Effector CD8-positive, alpha-beta T cell (primary cell): Measurements from ENCODE around the gene GOLGA6L7.
A peak's percentile ranks its signal among the peaks of the same experiment; 100 is the strongest.
"Not testable (repeated sequence)": the region's sequence is repeated elsewhere in the genome, so short reads cannot be mapped to it uniquely, and the experiment has no call there.

ENCODE experiments used
- DNase-seq: peaks from one replicate; lab custom pipeline; 2025; lab: John Stamatoyannopoulos, UW
- total RNA-seq, 4 experiments: gene quantifications; one replicate each; lab custom pipeline; 2026; lab: John Stamatoyannopoulos, UW

Gene GOLGA6L7, protein sequence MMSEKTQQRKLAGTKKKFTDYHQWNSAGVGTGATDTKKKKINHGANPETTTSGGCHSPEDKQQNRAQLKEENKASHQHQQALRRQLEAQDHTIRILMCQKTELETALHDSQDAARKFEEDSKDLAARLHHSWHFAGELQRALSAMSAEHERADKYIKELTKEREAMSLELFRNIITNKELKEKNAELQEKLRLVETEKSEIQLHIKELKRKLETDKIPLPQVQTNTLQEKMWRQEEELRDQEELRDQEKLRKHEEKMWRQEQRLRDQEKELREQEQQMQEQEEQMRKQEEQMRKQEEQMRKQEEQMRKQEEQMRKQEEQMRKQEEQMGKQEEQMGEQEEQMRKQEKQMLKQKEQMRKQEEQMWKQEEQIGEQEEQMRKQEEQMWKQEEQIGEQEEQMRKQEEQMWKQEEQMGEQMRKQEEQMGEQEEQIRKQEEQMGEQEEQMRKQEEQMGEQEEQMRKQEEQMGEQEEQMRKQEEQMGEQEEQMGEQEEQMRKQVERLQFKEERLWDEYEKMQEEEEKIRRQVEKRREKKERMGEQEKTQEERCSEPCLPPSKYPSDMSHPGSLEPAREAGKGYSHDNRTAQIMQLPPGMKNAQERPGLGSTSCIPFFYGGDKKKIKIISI
- 0 to 0.18 (median 0) reads per million in 4 experiments for total RNA-seq

DNA sequence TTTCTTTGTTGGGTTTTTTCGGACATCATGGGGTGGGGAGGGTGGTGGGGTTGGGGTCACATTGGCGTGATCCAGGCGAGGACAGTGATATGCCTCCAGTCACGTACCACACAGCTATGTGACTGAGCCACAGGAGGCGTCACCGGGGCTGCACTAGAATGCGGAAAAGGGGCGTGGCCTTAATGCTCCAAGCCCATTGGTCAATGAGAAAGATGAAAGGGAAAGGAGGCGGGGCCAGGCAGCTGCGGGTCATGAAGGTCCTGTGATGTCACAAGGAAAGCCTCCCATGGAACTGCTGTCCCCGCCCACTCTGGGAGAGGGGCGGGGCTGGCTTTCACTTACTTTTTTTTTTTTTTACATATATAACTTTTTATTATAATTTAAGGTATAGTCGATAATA lies at the start of gene GOLGA6L7:
TSS of gene GOLGA6L7 (minus strand) at position 124 of the 400 bp plus-strand sequence. CDS start at position 29, 95 bp downstream.
- not testable (repeated sequence) for DNase-seq

DNA sequence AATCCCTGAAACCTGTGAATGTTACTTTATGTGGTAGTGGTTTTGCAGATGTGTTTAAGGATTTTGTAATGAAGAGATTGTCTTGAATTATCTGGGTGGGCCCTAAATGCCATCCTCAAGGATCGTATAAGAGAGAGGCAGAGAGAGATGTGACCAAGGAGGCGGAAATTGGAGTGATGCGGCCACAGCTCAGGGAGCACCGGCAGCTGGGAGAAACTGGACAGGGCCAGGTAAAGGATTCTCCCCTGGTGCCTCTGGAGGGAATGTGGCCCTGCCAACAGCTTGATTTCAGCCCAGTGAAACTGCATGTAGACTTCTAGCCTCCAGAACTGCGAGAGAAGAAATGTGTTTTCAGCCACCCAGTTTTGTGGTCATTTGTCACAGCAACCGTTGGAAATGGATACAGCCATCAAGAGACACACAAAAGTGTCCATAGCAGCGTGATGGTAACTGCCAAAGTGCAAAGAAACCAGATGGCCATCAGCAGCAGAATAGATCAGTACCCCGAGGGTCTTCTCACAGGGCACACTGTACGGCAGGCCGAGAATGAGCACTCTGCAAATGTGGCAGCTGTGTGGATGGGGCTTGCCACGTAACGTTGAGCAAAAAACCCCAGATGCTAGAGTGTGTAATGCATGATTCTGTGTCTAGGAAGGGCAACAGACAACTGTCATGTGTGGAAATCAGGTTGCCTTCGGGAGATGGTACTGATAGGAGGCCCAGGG lies 49.6 kb upstream of the GOLGA6L7 start:
- no peak for DNase-seq

DNA sequence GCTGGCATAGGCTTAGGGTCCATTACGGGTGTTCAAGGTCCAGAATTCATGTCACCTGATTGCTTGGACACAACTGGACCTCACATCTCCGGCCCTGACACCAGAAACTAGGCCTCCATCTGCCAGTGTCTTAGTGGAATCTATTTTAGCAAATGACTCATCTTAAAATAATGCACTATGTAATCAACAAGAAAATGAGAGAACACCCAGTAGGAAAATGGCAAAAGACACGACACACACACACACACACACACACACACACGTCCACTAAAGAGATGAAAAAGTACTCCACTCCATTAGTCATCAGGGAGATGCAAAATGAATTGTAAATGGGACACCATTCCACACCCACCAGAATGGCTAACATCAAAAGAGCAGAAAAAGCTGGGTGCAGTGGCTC lies 48.5 kb upstream of the GOLGA6L7 start:
- DNase-seq, result no peak

DNA sequence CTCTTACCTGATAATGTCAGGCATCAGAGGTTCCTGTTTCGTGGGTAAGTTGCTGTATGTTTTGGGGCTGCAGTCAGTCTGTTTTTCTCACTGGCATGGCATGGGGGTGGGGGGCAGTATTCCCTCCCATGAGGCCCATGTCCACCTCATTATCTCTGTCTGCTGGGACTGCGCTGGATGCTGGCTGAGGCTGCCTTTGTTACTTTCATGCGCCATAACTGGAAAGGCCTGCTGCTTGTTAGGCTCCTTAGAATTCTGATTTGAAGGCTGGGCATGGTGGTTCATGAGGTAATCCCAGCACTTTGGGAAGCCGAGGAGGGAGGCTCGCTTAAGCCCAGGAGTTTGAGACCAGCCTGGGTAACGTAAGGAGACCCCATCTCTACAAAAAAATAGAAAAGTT lies 47.1 kb upstream of the GOLGA6L7 start:
- no peak for DNase-seq

DNA sequence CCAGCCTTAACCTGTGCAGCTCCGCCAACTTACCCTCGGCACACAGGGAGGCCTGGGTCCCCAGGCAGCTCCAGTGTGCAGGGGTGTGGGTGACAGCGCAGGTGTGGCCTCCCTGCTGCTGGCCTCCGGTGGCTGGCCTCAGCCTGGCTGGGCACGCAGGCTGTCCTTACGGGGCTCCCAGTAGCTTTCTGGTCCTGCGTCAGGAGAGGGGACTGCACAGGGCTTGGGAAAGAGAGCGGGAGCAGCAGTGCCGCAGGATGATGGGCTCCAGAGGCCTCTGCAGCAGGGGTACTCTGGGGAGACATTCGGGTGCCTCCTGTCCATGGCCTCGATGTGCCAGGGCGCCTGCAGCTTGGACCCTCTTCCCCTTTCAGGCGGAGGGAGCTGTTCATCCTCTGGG lies 46.7 kb upstream of the GOLGA6L7 start:
- DNase-seq, result no peak

DNA sequence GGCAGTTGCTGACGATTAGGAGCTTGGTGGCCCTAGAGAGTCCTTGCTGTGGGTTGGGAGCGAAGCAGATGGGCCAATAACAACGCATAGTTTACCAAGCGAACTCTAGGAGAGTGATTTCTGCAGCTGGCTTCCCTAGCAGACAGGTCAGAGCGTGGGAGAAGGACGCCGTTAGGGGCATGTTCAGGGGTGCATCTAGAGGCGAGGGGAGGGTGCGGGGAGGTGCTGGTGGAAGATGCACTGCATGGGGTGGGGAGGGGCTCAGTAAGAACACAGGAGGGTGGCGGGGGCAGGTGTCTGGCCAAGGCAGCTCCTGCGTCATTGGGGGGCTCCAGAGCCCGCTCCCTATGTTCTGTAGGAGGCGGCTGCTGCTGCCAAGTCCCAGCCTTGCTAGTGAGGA lies 46.2 kb upstream of the GOLGA6L7 start:
- no peak for DNase-seq

DNA sequence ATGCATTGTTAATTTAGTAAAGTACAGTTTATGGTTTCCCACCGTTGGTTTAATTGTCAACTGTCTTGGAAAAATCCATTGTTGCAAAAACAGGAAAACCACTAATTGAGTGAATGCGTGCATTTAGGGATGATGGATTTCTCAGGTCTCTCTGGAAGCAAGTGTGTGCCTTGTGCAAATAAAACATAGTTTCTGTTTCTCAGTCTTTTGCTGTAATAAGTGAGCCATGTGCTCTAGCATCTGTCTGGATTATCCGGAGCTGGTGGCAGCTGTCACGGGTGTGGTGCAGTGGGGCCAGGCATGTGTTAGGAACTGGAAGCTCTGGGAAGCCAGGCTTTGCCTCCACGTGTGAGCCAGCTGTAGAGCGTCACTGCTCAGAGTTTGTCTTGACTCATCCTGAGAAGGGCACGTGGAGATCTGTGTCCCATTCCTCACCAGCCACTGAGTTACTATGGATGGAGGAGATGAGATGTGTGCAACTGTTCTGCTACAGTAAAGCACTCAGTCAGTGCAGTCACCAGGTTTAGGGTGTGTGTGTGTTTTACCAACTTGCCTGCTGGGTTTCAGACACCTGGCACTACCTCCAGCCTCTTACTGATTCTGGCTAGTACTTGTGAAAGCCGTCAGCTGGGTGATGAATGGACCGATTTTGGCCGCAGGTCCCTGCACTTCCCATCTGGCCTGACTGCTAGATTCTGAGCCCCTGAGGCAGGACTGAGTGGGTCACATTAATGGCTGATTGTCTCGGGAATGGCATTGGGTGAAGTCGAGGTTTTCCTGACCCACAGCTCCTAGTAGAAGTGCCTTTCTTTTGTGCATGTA lies 44.6 kb upstream of the GOLGA6L7 start:
- no peak for DNase-seq

DNA sequence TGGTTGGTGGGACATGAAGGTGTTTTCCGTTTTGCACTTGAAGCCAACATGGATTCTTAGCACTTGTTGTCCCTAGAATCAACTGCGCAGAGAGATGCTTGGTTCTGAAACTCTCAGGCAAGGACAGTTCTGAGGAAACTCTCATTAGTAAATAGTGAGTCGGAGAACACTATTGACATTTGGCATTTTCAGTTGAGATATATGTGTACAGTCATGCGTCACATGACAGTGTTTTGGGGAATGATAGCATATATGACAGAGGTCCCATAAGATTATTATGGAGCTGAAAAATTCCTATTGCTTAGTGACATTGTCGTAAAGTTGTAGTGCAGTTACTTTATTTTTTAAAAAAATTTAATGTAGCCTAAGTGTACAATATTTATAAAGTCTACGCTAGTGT lies 43.1 kb upstream of the GOLGA6L7 start:
- no peak for DNase-seq

DNA sequence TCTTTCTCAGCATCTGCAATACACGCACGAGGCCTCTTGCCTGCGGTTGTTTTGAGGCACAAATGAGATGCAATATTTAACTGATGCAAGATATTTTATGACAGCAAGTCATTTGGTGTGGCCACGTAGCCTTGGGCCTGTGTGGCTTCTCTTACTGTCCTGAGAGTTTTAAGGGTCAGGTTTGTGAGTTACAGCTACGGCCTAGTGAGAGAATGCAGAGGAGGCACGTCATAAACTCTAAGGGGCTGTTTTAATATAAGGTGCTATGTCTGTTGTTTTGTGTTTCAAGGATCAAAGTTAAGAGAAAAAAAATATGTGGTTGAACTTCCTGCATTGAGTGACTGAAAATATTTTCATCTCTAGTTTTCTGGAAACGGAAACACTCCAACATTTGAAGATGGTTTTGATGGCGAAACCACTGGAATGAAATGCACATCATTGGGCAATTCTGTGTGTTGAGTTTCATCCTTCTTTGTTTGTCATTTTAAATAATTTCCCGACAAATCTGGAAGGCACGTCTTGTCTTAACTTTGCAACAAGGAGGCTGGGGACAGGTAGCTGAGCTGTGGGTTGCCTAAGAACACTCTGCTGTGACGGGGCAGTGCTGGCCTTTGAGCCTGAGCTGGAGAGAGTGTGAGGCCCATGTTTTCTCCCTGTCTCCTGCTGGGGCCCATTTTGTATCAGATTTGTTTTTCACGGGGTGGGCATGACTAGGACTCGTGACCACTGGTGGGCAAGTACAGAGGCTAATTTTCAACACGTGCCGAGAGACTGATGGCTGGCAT lies 42.5 kb upstream of the GOLGA6L7 start:
- no peak for DNase-seq

DNA sequence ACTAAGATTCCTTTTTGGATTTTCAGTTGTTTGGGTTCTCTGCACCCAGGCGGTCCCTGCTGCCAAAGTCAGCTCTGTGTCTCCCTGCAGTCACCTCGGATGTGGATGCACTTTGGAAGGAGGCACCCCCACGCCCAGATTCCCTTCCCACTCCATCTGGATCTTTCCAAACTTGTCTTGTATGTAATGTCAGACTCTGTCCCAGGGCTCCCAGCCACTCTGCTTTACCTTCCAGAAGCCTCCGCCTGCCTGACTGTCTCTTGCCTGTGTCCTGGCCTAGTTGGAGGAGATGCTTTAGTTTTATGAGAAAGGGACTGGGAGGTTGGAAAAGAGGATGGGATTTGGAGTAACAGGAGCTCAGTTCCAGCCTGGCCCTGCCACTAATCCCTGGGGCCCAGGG lies 41.8 kb upstream of the GOLGA6L7 start:
- DNase-seq, result not testable (repeated sequence)

DNA sequence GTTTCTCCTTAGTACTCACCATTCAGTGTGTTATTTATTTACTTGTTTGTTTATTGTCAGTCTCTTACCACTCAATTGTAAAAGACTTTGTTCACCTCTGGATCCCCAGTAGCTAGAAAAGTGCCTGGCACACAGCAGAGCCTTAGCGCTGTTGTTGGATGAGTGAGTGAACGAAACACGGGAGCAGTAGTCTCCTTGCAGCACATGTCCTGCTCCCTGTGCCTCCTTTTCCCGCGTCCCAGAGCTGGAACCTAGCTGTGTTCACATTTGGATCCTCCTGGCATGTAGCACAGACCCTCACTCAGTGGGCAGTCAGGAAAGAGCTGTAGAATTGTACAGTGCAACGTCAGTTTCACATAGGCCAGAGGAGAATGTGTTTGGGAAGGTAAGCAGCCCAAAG lies 41.4 kb upstream of the GOLGA6L7 start:
- not testable (repeated sequence) for DNase-seq

DNA sequence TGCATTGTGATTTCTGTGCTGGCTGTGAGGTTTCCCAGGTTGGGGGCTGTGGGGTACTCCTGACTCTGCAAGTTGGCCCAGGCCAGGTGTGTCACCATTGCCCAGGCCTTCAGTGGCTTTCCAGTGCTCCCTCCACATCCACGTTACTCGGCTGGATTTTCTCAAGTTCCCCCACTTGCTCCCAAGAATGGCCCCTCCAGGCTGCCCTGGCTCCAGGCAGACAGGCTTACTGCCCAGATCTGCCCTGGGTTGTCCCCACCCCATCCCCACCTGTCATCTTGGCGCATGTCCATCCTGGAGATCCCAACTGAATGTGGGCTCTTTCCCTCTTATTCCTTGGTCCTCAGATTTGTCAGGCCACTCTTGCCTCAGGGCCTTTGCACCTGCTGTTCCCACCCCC lies 40.9 kb upstream of the GOLGA6L7 start:
- no peak for DNase-seq

DNA sequence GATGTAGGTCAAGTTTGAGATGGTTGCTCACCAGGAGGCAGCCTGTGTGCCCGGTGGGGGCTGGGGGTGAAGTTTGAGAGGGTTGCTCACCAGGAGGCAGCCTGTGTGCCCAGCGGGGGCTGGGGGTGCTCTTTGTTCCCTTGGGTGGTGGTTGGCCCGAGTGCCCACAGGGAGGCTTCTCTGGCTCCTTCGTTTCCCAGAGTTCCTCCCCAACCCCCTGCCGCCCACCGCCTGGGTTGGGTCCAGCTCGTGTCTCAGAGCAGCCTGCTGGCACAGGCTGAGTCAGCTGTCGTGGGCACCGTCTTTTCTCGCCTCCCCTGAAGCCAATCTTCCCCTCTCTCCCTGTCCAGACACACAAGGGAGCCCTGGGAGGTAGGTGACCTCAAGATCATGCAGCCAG lies 40.5 kb upstream of the GOLGA6L7 start:
- no peak for DNase-seq

DNA sequence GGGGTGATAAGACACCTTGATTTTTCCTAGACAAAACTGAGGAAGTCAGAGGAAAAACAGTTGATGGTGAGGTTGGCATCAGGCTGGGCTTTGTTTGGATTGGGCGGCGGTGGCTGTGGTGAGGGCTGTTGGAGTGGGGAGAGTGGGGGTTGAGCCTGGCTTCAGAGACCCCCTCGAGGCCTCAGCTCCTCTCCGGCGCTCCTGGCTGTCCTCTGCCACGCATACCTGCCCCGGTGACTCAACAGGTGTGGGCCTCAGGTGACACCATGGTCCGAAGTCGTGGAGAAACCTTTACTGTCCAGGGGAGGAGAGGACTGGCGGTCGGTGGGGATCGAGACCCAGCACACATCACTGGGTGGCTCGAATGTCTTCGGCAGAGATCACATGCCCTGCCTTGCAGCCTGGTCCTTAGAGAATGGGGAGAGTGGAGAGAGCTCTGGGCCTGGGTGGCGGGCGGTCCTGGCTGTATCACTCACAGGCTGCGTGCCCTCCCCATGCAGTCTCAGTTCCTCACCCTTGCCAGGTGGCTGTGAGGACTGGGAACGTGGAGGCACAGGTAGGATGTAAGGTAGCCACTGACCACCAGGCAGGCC lies 40.0 kb upstream of the GOLGA6L7 start:
- no peak for DNase-seq

DNA sequence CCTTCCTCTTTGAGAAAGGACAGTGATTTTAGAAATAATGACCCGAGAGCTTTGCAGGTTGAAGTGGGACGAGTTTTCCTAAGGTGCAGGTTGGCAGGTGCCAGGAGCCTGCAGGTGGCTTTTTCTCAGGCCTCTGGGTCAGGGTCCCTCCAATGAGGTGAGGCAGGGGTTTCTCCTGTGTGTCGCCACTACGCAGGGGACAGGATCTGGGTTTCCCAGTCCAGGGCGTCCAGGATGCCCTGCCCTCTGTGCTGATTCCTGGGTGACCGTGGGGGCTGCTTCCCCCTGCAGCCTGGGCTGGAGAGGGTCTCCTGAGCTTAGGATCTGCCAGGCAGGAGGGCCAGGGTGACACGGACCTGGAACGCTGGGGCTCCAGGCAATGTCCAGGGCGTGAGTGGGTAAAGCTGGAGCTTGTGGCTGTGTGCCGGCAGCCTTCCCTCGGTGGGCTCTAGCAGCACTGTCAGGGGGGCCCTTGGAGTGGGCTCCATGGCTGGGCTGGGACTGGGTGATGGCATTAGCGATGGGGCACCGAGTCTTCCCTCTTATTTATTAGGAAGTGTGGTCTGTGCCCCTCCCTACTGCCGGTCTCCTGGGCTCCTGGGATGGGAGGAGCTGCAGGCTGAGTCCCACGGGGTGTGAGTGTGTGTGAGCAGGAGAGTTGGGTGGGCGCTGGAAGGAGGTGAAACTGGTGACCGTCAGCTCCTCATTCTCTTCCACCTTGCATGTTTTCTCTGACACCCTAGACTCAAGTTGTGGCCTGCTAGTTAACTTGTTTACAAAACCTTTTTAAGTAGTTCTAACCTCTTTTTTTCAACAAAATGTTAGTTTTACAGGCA lies 39.1 kb upstream of the GOLGA6L7 start:
- DNase-seq, result no peak

DNA sequence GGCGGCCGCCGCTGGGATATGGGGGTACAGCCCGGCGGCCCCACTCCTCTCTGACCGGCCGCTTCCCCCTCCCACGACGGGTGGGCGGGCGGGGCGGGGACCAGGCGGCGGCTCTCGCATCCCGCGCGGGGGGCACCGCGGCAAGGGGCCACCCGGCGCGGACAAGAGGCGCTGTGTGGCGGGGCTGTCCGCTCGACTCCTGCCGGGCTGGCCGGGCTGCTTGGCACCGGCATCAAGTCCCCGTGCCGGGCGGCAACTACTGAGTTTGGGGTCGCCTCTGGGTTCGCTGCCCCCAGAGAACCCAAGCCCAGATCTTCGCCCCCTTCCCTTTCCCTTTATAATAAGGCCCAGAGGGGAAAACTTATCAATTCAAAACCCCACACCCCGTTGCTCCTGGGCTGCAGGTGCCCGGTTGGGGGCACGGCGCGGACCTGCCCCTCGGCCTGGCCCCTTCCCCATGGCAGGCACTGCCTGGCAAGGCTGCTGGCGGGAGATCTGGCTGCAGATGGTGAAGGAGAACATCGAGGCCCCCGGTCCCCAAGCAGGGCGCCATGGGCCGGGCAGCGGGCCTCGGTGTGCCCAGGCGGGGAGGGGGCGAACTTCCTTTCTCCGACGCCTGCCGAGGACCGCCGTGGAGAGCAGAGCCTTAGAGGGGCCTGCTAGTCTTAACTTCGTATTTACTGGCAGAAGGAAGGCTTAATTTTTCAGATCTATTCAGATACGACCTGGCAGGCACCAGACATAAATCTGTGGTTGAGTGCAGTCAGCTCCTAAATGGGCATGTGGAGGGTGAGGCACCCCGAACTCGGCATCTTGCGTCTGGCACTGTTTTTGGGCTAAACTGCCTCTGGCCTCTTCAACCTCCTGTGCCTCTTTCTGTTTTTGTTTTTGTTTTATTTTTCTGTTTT lies 38.2 kb upstream of the GOLGA6L7 start:
- DNase-seq, result no peak

DNA sequence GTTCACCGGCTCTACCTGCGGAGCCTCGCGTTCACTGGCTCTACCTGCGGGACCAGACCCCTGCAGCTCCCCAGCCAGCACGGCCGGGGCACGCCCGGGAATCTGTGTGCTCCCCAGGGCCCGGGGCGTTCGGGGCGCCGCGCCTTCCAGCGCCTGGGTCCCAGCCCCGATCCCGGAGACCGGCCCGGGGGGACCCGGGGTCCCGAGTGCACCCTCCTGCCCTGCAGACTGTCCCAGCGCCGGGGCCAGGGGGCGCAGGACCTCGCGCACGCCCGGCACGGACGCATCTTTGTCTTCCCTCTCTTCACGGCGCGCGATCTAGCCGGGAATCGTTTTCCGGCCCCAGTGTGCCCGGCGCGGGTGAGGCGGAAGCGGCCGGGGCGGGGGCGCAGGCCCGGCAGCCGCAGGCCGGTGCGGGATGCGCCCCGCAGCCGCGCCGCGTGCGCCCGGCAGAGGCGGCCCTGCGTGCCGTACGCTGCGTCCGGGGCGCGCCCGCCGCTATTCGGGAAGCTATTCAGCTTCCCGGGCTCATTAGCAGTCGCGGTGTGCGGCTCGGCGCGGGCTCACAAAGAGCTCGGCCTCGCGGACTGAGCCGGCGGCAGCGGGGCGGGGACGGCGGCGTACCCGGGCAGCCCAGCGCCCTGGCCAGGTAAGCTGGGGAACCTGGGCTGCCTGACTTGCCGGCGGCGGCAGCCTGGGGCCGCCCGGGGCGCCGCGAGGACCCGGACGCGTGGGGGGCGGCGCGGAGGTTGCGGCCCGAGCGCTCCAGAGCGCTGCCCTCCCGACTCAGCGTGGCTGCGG lies 37.4 kb upstream of the GOLGA6L7 start, which contains the start of gene APBA2:
TSS of gene APBA2 (plus strand) at position 345 of the 801 bp plus-strand sequence. CDS start 167,911 bp downstream, outside the sequence.
- DNase-seq, result peak; percentile 28
